CD4-positive, alpha-beta T cell treated with Interleukin-4 for 4 hours (primary cell): ENCODE measurements around the gene CEP95.

Source experiments
- DNase-seq: peaks from one replicate; pipeline ENCODE4 v3.0.0-alpha.2; 2020

Gene CEP95

DNA sequence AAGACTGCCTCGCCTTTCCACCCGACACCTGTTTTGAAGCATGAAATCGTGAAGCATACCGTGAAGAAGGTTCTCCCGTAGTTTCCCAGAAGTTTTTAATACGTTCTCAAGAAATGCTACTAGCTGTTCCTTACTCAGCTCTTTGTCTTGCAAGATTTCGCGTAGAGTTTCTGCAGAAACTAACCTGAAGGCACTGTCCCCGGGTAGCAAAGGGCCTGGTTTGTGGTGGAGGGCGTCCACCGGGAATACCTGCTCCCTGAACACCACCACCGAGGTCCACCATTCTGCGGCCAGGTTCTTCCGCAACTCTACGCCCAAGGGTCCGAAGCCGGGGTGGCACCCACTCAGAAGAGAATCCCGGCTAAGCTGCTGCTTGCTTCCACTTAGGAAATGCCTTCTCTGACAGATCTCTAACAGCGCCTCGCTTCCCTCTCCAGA lies 10.4 kb upstream of the CEP95 start:
- DNase-seq, result no peak

DNA sequence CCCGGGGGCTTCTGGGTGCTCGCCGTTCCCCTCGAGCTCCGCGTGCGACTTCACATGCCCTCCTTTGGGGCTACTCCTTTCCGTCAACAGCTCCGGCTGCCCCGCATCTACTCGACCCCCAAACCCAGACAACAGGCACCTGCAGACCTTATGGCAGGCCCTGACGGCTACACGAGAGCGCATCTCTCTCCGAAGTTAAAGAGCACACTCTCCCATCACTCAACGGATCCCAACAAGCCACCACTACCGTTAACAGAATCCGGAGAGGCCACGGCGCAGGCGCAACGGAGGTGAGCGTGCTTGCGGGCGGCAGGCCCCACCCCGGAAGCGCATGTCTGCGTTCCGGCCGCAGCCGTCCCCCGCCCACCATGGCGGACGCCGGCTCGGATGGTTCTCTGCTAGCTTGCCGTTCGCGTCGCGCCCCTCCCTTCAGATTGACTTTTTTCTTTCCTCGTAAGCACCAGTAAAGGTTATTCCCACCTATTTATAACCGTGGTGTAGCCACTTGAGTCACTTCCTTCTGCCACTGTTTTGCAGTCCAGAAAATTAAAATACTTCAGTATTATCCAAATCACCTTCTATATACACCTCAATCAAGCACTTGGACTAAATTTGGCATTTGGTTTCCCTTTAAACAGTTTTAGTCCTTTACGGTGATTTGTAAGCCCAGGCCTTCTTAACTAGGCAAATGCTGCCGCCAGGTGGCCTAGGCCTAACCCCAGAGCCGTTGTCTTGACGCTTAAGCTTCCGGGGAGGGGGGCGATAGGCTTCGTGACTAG lies 9.8 kb upstream of the CEP95 start, which contains the start of gene POLG2:
Gene POLG2, minus strand, starts transcription at position 269 of the 779 bp plus-strand sequence. Its CDS starts 86 bp downstream, at position 183.
- DNase-seq, result peak; percentile 95

DNA sequence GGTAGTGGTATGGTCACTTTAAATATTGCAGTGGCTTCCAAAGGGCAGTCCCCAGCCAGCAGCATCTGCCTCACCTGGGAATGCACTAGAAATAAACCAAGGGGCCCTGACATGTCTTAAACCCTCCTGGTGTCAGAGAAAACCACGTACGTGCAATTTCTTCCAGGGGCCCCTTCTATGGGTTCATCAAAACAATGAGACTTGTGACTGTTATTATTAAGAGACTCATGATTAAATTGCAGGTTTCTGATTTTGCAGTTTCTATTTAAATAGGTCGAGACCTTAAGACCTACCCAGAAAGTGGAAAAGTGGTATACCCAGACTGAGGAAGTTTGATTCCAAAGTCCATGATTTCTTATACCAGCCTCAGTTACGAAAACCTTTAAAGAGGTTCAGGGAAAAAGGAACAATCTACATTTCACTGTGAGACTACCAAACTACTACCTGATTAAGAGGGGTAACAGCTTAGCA lies 9.2 kb upstream of the CEP95 start:
- no peak for DNase-seq

DNA sequence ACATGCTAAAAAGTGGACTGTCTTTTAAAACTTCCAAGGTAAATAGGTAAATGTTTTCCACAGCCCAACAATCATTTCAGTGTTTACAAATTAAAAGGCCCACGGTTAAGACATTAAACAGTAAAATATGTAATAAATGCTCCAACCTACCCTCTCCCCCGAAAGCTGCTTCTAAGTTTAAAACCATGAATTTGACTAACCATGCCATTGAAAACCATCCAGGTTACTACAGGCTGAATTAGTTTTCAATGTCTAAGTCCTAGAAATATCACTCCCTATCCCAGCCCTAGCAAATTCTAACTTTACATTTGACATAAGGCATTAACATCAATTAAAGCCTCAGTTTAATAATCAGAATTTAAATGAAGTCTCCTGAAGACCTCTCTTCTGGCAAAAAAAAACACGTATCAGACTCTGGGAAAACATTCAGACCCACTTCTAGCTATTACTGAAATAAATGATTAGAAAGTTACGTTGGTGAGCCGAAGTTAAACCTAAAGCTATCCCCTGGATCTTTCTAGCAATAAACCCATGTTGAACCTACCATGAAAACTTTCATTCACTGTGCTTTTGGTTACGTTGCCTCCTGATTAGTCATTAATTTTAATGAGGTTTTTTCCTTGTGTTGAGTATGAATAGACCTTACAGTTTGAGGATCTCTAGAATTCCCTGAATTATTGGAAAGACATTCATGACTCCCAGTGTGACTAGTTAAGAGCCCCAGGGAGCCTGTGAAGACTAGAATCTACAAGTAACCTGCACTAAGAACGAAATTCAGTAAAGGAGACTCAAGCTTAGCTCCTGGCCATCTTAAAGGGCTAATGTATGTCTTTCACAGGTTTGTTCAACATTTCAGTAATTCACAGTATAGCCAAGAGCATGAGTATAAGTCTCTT lies 8.2 kb upstream of the CEP95 start:
- no peak for DNase-seq

DNA sequence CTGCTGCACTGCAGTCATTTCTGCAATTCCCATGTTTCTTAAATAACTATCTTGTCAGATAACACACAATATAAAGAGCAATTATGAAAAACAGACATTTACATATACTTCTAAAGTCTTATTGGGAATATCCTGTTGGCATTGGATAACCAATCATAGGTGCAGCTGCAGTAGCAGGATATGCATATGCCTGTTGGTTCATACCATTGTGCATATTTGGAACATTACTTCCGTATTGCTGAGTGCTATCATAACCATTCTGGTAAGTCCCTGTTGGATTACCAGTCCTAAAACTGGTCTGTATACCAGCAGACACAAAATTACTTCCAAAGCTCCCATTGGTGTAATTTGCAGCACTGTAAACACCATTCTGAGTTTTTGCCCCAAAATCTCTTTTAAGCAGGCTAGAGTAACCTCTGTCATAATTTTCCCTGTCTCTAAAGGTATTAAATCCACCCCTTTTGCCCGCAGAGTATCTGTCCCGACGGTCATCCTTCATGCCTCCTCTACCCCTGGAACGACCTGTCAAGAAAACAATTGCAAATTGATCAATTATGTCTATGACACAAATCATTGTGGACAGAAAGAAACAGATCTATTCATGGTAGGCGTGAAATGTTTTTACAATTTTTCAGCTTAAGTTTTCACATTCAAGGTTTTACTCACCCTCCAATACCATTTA lies 6.8 kb upstream of the CEP95 start:
- no peak for DNase-seq

DNA sequence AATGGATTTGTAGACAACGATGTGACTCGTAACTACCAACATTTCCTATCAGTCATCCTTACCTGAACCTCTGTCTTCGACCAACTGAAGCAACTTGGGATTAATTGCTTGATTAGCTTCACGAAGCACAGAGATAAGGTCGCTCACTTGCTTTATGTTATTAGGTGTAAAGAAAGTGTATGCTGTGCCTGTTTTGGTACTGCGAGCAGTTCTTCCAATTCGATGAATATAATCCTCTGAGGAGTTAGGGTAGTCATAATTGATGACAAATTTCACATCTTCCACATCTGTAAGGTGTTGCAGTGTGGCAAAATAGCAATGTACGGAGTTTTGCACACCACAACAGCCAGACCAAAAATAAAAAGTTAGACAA lies 6.3 kb upstream of the CEP95 start:
- no peak for DNase-seq

DNA sequence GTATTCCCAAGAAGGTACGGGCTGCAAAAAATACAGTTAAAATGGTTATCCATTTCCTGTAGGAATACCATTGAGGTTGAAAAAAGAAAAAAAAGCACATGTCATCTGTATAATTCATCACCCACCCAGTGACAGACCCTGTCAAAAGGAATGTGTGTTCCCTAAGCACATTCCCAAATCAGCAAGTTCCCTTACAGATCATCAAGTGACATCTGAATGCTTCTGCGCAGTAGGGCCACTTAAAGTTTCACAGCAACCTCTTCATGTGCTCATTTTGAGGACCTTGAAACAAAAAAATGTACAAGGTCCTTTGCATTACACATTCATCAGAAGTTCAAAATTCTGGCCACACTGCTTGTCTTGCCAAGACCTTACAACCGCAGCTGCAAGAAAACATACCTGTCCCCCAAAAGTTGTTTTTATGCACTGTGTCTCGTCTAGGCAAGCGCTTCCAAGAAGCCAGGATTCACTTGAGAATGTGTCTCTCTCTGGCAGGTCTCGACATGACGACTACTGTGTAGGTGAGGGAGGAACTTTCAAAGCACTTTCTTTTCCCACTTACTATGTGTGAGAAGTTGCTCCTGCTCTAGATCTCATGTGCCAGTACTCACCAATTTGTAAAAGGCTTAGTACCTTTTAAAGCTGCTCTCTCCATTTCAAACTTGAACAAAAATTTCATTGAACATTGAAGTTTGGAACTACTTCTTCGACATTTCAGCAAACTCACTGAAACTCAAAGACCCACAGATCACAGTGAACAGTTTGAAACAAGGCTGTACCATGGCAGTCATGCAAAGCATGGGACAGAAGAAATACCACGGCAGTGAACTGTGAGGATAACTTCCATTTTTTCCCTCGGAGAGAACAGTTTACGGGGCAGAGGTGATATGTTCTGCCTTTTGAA lies 5.7 kb upstream of the CEP95 start:
- DNase-seq, result no peak

DNA sequence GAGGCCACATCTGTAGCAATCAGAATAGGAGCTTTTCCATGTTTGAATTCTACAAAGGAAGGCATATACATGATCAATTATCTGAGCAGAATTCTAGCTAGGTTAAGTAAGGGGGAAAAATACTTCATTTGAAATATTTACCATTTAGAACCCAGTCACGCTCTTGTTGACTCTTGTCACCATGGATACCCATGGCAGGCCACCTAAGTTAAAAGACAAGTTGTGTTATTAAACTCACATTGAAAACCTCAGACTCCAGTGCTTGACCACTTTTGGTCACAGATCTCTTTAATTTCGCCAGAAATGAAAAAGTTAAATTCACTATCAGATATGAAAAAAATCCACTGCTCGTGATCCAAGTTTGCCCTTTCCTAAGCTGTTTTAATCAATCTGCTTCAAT lies 4.8 kb upstream of the CEP95 start:
- no peak for DNase-seq

DNA sequence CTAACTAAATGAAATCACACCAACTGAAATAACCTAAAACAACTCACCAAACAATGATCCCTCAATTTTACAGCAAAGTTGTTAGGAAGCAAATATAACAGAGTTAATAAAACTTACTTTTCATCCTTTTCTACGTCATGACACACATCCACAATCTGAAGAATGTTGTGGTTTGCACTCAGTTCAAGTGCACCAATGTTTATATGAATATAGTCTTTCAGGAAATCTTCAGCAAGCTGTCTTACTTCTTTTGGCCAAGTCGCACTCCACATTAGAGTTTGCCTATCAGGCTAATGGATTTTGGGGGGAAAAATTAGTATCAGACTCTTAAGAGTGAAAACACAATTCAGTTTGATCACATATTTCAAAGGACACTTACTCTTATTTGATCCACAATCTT lies 4.0 kb upstream of the CEP95 start:
- DNase-seq, result no peak

DNA sequence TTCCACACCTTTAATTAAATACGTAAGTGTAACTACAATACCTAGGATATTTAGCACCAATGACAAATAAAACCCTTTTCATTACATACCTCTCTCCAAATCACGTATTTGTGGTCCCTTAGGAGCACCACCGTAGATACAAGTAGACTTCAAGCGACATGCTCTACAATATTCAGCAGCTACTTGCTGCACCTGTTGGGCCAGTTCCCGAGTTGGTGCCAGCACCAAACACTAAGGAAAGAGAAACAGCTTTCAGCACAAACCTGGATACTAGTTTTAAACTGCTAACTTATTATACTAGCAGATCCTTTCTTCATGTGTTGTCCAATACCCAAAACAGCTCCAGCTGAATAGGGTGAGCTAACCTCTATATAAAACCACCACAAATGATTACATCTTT lies 3.4 kb upstream of the CEP95 start:
- DNase-seq, result no peak

DNA sequence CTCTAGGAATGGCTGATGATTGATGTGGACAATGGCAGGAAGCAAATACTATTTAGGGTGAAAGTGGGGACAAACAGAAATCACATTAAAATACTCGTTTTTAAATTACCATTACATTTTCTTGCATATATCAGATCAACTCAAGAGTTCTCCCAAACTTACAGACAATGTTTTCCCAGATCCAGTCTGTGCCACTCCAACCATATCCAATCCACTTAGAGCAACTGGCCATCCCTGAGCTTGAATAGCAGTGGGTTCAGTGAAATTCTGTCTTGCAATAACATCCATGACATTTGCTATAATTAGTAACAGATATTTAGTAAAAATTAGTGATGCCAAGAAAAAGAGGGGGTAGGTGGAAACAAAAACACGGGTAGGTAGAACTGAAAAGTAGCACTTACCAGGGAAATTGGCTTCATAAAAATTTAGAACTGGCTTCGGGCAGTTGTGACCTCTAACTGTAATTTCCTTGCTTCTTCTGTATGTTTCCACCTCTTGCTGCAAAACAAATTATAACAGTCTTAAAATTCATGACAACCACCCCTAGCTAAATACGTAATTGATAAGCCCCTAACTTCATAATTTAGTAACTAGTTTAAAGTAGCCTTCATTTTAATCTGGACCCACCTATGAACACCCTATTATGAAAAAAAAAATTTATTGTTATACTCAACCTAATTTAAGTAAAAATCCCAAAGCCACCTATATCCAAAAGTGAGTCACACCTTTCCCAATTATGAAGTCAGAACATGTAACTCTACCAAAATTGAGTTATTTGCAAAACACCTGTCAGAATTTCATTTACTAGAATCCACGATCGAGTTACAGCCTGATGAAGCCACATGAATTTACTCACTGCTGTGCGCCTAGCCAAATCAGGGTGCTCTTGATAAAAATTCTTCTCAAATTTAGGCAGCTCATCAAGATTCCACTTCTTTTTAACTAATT lies 2.7 kb upstream of the CEP95 start:
- DNase-seq, result no peak

DNA sequence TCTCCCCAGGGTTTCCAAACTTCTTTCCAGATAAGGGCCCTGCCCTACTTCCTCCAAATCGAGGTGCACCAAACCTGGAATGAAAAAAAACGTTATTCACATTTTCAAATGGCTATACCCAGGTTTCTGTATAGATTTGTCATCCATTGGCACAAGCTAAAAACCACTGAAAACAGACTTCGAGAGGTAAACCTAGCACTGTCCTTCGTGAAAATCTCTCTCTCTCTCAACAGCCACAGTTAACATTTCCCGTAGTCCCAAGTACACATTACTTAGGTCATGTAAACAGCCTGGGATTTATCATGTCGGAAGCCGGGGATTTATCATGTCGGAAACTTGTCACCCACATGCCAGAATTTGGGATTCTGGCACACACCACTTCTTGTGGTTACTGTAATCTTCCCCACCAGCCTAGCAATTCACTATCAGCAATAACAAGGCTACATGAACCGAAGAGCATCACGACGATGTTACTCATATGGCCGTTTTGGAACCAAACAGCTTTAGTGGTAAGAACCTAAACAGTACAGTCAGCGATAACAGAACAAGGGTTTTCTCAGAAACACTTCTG lies 1.9 kb upstream of the CEP95 start:
- DNase-seq, result no peak

DNA sequence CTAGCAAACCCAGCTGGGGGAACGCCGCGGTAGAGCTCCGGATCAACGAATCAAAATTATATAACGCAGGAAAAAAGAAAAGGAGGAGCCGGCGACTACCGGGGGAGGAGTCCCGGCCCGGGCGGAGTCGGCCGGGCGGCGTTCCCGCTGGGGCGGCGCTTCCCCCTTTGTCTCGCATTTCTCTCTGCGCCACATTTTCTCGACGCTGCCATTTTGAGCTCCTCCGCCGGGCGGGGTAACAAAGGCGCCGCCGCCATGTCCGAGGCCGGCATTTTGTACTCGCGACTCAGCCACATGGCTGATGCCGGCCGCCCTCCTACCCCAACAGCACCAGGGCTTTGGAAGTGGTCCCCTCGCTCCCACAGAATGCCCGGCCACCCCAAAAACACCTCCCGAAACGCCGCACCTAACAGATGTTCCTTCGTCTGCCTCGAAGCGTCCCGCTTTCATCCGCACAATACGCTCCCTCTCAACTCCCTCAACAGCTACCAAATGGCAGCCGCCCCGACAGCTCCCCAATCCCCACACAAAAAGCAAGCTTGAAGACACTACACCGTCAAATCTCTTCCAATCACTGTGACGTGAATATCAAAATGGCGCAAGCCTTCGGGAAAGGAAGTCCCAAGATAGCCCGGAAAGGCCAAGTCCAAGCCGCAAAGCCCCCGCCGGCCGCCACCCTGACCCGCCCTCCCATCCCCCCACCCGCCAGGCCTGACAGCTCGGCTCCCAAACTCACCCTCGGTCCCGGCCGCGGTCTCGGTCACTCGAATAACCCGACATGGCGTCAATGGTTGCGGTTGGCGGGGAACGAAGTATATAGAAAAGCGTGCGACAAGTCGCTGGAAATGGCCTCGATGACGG lies 1.2 kb upstream of the CEP95 start:
- DNase-seq, result peak; percentile 94

DNA sequence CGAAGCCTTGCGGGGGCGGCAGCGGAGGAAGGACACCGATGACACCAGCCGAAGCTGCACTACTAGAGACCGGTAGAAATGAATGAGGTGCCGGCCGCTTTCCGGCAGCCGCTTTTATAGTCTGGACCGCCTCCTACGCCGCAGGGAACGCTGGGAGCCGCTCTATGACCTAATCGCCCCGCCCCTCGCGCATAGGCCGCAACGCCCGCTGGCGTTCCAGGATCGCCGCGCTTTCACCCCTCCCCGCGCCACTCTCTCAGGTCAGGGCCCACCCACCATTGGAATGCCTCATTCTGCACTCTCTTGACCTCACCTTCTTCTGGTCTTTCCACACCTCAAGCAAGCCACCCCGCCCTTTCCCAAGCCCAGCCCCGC lies 589 bp upstream of the CEP95 start, which contains the start of gene DDX5:
Gene DDX5, minus strand, starts transcription at position 89 of the 375 bp plus-strand sequence. CDS start 170 bp downstream, outside the sequence.
- DNase-seq, result peak; percentile 98

DNA sequence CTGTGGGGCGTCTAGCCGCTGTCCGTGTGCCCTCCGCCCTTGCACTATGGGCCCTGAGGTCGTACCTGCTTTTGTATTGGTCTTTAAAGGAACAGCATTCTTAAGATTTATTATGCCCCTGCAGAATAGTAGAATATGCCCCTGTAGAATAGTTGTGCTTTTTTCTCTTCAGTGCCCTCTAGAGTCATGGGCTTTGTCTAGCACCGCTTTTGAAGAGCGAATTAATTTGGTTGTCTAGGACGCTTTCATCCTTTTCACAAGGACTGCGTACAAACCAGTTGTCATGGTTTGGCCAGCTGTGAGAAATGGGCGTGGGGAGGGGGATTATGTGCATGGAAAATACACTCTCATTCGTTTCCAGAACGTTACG lies 621 bp downstream of the CEP95 start:
- peak; percentile 81 for DNase-seq

DNA sequence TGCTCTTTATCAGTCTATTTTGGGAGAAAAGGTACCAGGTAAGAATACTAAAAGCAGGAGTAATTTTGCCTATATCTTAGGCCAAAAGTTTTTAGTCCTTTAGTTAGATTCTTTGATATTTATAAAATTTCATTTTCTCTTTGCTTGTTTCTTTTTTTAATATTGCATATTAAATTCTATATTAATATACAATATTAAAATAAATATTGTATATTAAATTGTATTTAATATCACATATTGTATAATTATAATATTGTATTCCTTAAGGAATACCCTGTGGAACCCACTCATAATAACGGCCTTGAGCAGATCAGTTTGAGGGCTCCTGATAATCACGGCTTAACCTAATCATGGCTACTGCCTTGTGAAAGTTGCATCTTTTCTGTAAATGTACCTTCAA lies 1.9 kb downstream of the CEP95 start:
- DNase-seq, result no peak

DNA sequence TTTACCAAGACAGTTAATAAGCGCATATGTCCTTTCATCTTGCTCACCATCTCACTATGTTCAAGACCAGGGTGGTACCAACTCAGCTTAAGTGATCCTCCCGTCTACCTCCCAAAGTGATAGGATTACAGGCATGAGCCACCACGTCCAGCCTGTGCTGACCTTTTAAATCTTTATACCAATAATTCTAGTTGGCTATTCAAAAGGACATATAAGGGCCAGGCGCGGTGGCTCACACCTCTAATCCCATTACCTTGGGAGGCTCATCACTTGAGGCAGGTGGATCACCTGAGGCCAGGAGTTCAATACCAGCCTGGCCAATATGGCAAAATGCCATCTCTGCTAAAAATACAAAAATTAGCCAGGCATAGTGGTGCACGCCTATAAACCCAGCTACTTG lies 2.4 kb downstream of the CEP95 start:
- no peak for DNase-seq

DNA sequence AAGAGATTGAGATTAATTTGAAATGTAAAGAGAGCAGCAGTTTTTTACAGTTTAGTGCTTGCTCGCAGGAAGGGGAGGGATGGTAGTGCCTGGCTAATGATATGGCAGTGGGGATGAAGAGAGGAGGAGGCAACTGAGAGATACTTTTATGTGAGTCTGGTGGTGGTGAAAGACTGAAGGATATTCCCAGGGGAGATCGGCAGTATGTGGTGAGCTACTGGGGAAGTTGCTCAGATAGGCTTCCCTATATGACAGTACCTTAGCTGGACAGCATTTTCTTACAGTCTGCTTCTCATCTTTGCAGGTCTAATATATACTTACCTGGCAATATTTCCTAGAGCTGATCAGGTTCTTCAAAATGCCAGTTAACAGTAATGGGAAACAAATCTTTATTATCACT lies 8.6 kb downstream of the CEP95 start:
- no peak for DNase-seq

DNA sequence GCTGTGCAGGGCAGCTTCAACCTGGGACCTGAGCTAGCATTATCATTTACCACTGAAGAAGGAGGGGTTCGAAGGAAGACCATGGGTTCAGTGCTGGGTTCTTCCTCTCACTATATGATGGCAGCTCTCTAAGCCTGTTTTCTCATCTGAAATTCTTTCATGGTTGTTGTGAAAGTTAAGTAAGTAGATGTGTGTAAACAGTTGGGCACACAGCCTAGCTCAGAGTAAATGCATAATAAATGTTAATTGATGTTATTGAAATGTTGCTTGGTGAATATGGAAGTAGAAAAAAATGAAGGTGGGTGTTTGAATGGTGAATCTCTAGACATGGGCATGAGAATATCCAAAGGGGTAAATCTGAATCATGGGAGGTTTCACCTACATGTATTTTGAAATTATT lies 9.1 kb downstream of the CEP95 start:
- no peak for DNase-seq

DNA sequence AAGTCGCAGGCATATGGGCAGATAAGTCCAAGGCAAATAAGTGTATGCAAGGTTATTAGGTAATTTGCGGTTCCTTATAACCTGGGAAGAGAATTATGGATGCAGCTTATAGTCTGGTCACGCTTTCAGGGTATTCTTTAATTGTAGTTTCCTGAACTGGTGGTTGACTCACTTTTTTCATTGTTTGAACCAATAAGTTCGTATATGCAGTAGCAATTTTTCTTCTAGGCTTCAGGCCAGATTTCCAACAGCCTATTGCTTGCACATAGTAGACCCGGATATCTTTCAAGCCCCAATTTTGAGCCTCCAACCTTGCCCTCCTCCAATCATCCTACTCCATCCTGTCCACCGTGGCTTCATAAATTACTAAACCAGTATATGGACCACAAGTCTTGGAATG lies 12.8 kb downstream of the CEP95 start:
- no peak for DNase-seq
